HG03354 (cell line): ENCODE results near the gene IDUA.
"Not testable (repeated sequence)": the region's sequence is repeated elsewhere in the genome, so short reads cannot be mapped to it uniquely, and the experiment has no call there.

Source experiments
- ATAC-seq: cut with Tn5 transposase; IDR thresholded peaks from one replicate; pipeline ENCODE4 v1.9.1; 2021; ENCODE audit warnings: mild to moderate bottlenecking; ENCODE audit not compliant: unreplicated experiment, poor library complexity, severe bottlenecking

Gene IDUA

GRCh38 chr4:965766-966134 is 21.1 kb upstream of the IDUA start:
- no peak for ATAC-seq

- no peak for ATAC-seq
Measured at GRCh38 chr4:966266-967112, 20.4 kb upstream of the IDUA start.

- no peak for ATAC-seq
Measured at GRCh38 chr4:967113-968104, 19.4 kb upstream of the IDUA start.

- ATAC-seq, result no peak
Measured at GRCh38 chr4:968221-968620, 18.6 kb upstream of the IDUA start.

- ATAC-seq, result no peak
Measured at GRCh38 chr4:968621-969394, 18.0 kb upstream of the IDUA start.

GRCh38 chr4:970046-970745 is 16.6 kb upstream of the IDUA start:
- ATAC-seq, result no peak

GRCh38 chr4:970854-971520 is 15.9 kb upstream of the IDUA start:
- ATAC-seq, result no peak

GRCh38 chr4:971666-972500 is 15.0 kb upstream of the IDUA start:
- ATAC-seq, result no peak

GRCh38 chr4:972651-973424 is 14.0 kb upstream of the IDUA start:
- peak; percentile 50 for ATAC-seq

GRCh38 chr4:973431-974397 is 13.1 kb upstream of the IDUA start, which contains the start of gene DGKQ:
Gene DGKQ, minus strand, starts transcription at chr4:973569. Its CDS starts 87 bp downstream, at chr4:973482.
- ATAC-seq, result peak; percentile 74

GRCh38 chr4:974668-975067 is 12.2 kb upstream of the IDUA start:
- ATAC-seq, result no peak

GRCh38 chr4:976016-976415 is 10.8 kb upstream of the IDUA start:
- ATAC-seq, result not testable (repeated sequence)

GRCh38 chr4:978957-979701 is 7.7 kb upstream of the IDUA start:
- ATAC-seq, result no peak

GRCh38 chr4:982291-982690 is 4.6 kb upstream of the IDUA start:
- no peak for ATAC-seq

GRCh38 chr4:982814-983213 is 4.0 kb upstream of the IDUA start:
- ATAC-seq, result no peak
